NCI-H524 (cell line): ENCODE data around the gene CHST9.
A peak's percentile ranks its signal among the peaks of the same experiment; 100 is the strongest.
"Not testable (repeated sequence)": the region's sequence is repeated elsewhere in the genome, so short reads cannot be mapped to it uniquely, and the experiment has no call there.

ENCODE experiments used
- DNase-seq, 2 experiments: peaks; one replicate each; lab custom pipeline; 2025; lab: John Stamatoyannopoulos, UW

Gene CHST9

DNA sequence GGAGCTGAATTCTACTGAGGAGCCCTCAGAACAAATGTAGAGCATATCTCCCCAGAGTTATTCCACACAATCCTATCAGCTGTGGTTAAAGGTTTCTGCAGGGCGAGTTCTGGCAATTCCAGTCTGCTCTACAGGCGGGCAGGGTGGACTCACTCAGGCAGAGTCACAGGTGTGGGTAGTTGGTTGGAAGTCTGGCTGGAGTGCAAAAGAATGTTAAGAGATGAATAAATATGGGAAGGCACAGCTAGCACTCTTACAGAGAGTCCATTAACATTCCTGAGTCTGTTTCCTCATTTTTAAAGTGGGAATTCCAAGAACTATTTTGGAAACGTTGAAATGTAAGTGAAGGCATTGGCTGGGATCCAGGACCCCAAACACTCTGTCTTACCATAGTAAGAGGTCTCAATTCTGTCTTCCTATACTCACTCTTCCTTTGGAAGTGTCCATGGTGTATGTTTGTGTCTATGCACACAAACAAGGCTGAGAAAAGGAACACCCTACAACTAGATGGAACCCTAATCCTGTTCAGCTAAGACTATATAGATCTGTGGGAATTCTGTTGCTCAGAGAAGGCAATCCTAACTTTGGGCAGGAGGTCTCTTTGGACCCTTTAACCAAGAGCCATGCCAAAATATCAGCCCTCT, 256.3 kb downstream of the CHST9 start:
- DNase-seq, result no peak

DNA sequence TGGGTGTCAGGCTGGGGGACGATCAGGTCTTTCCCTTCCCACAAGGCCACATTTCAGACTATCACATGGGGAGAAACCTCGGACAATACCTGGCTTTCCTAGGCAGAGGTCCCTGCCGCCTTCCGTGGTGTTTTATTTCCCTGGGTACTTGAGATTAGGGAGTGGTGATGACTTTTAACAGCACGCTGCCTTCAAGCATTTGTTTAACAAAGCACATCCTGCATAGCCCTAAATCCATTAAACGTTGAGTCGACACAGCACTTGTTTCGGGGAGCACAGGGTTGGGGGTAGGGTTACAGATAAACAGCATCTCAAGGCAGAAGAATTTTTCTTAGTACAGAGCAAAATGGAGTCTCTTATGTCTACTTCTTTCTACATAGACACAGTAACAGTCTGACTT, 257.3 kb downstream of the CHST9 start:
- not testable (repeated sequence) for DNase-seq

GRCh38 chr18:26926066-26926675, 258.9 kb downstream of the CHST9 start:
- no peak for DNase-seq

GRCh38 chr18:26925313-26925712, 259.8 kb downstream of the CHST9 start:
- DNase-seq, result no peak

GRCh38 chr18:26922313-26922712, 262.8 kb downstream of the CHST9 start:
- no peak for DNase-seq

- DNase-seq, result no peak
Measured at GRCh38 chr18:26920644-26921043, 264.5 kb downstream of the CHST9 start.

GRCh38 chr18:26919627-26920026, 265.5 kb downstream of the CHST9 start:
- DNase-seq, result no peak

DNA sequence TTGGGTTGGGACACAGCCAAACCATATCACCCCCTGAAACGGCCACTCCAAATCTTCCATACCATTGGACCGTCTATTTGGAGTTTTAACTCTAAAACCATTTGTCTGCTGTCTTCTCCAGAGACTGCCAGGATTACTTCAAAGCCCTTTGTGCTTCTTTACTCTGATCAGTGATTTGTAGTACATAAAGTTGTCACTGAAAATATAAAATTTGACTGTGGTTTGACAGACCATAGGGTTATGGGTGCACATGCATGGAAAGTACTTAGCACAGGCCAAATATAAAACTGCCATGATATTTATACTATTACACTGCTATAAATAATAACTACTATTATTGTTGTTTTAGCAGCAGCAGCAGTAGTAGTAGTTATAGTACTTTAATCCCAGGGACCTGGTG, 265.9 kb downstream of the CHST9 start:
- DNase-seq, result no peak

- no peak for DNase-seq
Measured at GRCh38 chr18:26911840-26912239, 273.3 kb downstream of the CHST9 start.

GRCh38 chr18:26909599-26910290, 275.4 kb downstream of the CHST9 start:
- DNase-seq, result no peak

DNA sequence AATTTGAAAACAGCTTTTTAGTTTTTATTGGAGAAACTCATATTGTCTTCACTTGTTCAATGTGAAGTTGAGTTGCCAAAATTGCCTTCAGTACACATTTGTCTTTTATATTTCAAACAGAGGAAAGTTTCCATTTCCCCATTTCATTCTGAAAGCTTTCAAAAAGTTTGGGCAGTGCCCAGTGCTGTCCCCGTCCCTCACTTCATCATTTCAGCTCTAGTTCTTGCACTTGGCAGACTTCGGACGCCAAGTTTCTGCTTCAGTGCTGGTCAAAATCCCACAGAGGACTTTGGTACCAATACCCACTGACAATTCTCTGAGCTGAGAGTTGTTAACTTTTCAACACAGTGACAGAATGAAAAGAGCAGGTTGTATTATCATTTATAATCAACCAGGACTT, 276.2 kb downstream of the CHST9 start:
- DNase-seq, result no peak

- no peak for DNase-seq
Measured at GRCh38 chr18:26902291-26902690, 282.8 kb downstream of the CHST9 start.

- DNase-seq, result no peak
Measured at GRCh38 chr18:26901020-26901419, 284.1 kb downstream of the CHST9 start.

DNA sequence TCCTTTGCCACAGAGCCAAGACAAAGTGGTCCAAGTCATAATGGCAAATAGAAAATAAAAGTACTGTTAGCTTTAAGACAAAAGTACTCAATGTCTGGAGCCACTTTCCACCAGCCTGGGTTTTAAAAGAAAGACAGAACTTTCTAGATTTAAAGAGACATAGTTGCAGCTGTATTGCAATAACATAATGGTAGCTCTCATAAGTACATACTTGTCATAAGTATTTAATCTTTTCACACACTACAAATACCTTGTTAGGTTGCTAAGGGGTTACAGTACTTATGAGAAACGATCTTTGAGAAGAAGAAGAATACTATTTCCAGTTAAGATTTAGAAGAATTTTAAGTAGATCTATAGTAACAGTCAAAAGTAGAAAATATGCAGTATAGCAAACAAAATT, 290.7 kb downstream of the CHST9 start:
- DNase-seq, result no peak

DNA sequence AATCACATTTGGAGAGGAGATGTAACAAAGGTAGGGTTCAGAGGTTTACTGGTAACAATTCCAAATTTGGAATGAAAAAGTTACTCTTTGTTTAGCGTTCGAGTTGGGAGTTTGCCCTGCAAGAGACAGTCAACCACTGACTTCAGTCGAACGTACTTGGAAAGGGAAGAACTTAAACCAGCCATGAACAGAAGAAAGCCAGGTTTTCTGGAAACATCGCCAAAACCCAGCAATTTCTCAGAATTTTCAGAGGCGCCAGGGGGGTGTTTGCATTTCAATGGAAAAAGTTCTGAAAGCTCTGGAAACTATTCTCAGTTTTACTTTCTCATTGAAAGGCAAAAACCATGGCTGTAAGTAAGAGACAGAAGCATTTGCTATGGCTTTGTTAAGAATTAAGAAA, 291.1 kb downstream of the CHST9 start:
- DNase-seq, result no peak

DNA sequence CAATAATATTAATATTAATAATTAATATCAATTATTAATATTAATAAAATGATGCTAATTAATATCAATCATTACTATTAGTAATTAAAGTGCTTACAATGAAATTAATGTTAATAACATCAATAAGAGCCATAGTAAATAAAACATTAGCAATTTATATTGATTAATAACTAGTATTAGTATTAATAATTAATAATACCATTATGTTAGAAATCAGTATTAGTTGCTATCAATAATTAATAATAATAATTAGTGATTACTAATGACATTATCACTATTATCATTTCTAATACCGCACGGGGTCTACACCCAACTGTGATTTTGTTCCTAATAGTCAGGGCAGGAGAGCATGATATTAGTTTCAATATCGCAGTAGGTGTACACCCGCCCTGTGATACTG, 296.8 kb downstream of the CHST9 start:
- DNase-seq, result no peak

DNA sequence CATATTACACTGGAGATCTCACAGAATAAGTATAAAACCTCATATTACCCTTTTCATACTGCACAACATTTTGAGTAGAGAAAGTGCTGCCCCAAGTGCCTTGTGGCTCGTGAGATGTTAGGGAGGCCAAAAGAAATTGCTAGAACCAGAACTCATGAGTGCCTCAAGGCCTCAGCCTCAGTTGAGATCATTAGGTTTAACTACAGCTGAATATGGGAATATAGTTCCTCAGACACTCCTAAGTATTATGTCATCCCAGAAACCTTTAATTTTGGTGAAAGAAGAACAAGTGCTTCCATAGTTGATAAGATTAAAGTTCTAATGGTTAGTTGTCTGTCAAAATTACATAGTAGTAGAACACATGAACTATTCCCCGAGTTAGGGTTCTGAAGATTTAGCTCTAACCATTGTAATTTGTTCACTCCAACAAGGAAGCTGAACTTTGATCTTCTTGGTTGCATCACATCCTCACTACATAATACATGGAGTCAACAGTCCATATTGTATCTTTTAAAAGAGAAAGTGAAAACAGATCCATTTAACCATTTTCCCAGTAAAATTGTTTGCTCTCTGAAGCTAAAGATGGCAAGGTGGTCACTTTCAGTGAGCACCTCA, 310.0 kb downstream of the CHST9 start:
- DNase-seq, result no peak

GRCh38 chr18:26874283-26874682, 310.8 kb downstream of the CHST9 start:
- no peak for DNase-seq

- no peak for DNase-seq
Measured at GRCh38 chr18:26869640-26870039, 315.5 kb downstream of the CHST9 start.

GRCh38 chr18:26868968-26869586, 316.0 kb downstream of the CHST9 start:
- no peak for DNase-seq

DNA sequence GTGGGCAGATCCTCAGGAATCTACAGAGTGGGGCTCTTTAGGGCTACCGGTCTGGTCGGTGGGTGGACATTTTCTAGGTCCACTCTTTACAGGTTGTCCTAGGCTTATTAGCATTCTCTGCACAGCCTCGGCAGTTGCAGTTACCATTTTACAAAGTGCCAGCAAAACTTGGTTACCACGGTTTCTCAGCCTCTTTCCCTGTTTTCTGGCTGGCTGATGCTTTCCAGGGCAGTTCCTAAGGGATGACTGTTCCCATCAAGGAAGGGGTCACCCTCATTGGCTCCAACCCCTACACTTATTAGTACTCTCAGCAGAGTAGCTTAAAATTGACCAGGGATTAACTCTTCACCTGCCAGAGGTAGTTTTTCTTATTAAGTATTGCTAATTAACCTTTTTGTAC, 317.6 kb downstream of the CHST9 start:
- no peak for DNase-seq

GRCh38 chr18:26865557-26865956, 319.6 kb downstream of the CHST9 start, which contains the start of gene AQP4:
TSS of gene AQP4 (minus strand) at chr18:26865707. CDS start at chr18:26865689, 18 bp downstream.
- DNase-seq, result peak; percentile 46 to 70
